GM23338 (cell line): ENCODE data around the gene GET3.

ENCODE experiments used
- CREB1 ChIP-seq: fragments of 250-450 bp; sonication (Bioruptor Pico); IDR thresholded peaks from 2 replicates; pipeline ENCODE4 v1.5.0; 2020; ENCODE audit warnings: low read depth, mild to moderate bottlenecking, moderate library complexity
- CTCF ChIP-seq, 2 experiments: fragments of 200-600 bp in 1 of 2; sonication (generic) in 1 of 2; conservative IDR thresholded peaks; 2 replicates each; pipeline versions ENCODE4 v1.5.1 to v1.6.1; 2016 to 2017; ENCODE audit warnings: antibody characterized with exemption in 2 of 2, low read depth in 2 of 2, mild to moderate bottlenecking in 2 of 2, moderate library complexity in 1 of 2
- ETS1 ChIP-seq: IDR thresholded peaks from 2 replicates; pipeline ENCODE4 v1.6.1; 2016; ENCODE audit warnings: antibody characterized with exemption
- EZH2 ChIP-seq: fragments of 200-600 bp; sonication (generic); IDR thresholded peaks from one replicate; pipeline ENCODE4 v1.8.0; 2017; ENCODE audit warnings: antibody characterized with exemption, mild to moderate bottlenecking, low read depth; ENCODE audit not compliant: unreplicated experiment
- EZH2phosphoT487 ChIP-seq: fragments of 200-600 bp; sonication (generic); IDR thresholded peaks from one replicate; pipeline ENCODE4 v1.8.1; 2018; ENCODE audit warnings: antibody characterized with exemption; ENCODE audit not compliant: unreplicated experiment
- POLR2AphosphoS5 ChIP-seq: IDR thresholded peaks from 2 replicates; pipeline ENCODE4 v1.6.1; 2016; ENCODE audit warnings: antibody characterized with exemption, low read depth
- REST ChIP-seq: IDR thresholded peaks from one replicate; pipeline ENCODE4 v1.6.1; 2018; ENCODE audit warnings: antibody characterized with exemption; ENCODE audit not compliant: unreplicated experiment

GRCh38 chr19:12720851-12721655 lies 16.2 kb upstream of the GET3 start:
- TF ChIP-seq CTCF (conservative IDR thresholded peaks at IDR 0.05; ENCODE audit: low read depth in 2 of 2): no peak
- no peak for TF ChIP-seq EZH2phosphoT487
- TF ChIP-seq EZH2: no peak
- no peak for TF ChIP-seq ETS1
- TF ChIP-seq POLR2AphosphoS5: no peak
- no peak for TF ChIP-seq REST
- TF ChIP-seq CREB1 (CRISPR knock-in tag): no peak
